ENCODE results near the gene IMMP2L.

GRCh38 chr7:111436608-111437007 is 125.7 kb downstream of the IMMP2L start:
- TF ChIP-seq, protein P1, sequence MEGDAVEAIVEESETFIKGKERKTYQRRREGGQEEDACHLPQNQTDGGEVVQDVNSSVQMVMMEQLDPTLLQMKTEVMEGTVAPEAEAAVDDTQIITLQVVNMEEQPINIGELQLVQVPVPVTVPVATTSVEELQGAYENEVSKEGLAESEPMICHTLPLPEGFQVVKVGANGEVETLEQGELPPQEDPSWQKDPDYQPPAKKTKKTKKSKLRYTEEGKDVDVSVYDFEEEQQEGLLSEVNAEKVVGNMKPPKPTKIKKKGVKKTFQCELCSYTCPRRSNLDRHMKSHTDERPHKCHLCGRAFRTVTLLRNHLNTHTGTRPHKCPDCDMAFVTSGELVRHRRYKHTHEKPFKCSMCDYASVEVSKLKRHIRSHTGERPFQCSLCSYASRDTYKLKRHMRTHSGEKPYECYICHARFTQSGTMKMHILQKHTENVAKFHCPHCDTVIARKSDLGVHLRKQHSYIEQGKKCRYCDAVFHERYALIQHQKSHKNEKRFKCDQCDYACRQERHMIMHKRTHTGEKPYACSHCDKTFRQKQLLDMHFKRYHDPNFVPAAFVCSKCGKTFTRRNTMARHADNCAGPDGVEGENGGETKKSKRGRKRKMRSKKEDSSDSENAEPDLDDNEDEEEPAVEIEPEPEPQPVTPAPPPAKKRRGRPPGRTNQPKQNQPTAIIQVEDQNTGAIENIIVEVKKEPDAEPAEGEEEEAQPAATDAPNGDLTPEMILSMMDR (IDR thresholded peaks at IDR 0.05 in 4 of 5, conservative IDR thresholded peaks at IDR 0.05 in 1 of 5), result no peak
- TF ChIP-seq POLR2A (IDR thresholded peaks at IDR 0.05), result no peak

Measured in gastrocnemius medialis (tissue), 4 donors.